ENCODE results near the gene PROZ.

The PROZ gene

GRCh38 chr13:113129921-113130750, 28.3 kb upstream of the PROZ start:
- no peak for TF ChIP-seq CTCF (conservative IDR thresholded peaks at IDR 0.05)
- H3K27ac ChIP-seq, result no peak overlapping the region

DNA sequence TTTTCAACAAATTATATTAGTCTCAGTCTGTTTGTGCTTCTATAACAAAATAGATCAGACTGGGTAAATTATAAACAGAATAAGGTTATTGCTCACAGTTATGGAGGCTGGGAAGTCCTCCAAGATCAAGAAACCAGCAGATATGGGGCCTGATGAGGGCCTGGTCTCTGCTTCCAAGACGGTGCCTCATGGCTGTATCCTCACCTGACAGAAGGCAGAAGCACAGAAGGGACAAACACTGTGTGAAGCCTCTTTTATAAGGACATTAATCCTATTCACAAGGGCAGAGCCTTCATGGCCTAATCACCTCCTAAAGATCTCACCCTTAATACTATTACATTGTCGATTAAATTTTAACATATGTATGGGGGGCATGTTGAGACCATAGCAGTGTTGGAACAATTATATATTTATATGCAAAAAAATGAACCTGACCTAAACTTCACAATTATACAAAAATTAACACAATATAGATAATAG, 23.1 kb upstream of the PROZ start:
- no peak for TF ChIP-seq CTCF (conservative IDR thresholded peaks at IDR 0.05)
- no peak overlapping the region for H3K27ac ChIP-seq

DNA sequence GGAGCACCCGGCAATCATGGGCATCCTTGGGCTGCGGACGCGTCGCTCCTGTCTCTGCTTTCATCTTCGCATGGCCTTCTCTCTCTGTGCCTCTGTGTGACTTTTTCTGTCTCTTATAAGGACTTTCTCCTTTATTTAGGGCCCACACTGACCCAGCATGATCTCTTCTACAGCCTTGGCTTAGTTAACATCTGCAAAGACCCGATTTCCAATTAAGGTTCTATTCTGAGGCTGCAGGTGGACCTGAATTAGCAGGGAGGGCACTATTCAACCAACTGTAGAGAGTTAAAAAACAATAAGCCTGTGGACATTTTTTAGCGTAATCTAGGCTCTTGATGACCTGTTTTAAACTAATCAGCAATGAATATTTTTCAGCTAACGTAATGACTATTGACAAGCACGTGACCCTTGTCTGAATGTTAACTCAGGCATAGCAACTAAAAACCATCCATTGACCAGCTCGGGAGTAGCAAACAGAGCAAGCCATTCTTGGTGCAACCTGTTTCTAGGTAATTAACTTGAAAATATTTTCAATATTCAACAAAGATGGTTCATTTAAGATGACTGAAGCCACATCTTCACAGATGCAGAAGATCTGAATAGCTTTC, 20.7 kb upstream of the PROZ start:
- no peak overlapping the region for H3K27ac ChIP-seq
- no peak for TF ChIP-seq CTCF (conservative IDR thresholded peaks at IDR 0.05)

GRCh38 chr13:113138792-113139551, 19.5 kb upstream of the PROZ start:
- H3K27ac ChIP-seq, result no peak overlapping the region
- TF ChIP-seq CTCF (conservative IDR thresholded peaks at IDR 0.05), result no peak

GRCh38 chr13:113139577-113139976, 18.9 kb upstream of the PROZ start:
- H3K27ac ChIP-seq, result no peak overlapping the region
- no peak for TF ChIP-seq CTCF (conservative IDR thresholded peaks at IDR 0.05)

- TF ChIP-seq CTCF (conservative IDR thresholded peaks at IDR 0.05), result no peak
- no peak overlapping the region for H3K27ac ChIP-seq
Observed at GRCh38 chr13:113140677-113141600, 17.5 kb upstream of the PROZ start.

Measured in VCaP (cell line).